ENCODE results near the gene LMNTD1. TPM values are rescaled to one million over a fixed set of nuclear protein-coding genes. Genes with fewer than 3 reads are reported as not detected.

Gene LMNTD1
- total and polyA plus RNA-seq, 10 of the 15 experiments (the other 5 are each of a cell fraction or from before 2014, with no cell fraction given), result not detected

- DNase-seq (ENCODE audit: low read depth, low spot score) (no peak), FAIRE-seq (no peak), ATAC-seq (no peak)
- H3K9ac ChIP-seq (ENCODE audit: control insufficient read depth, insufficient read depth, low read length), result no peak overlapping the region
- no peaks in the 10 kb centered on the region for H3K79me2 ChIP-seq (ENCODE audit: control insufficient read depth, insufficient read depth, low read length)
- in situ Hi-C loops (cut with MboI) (no loop called here), intact Hi-C loops (cut with micrococcal nuclease; ENCODE audit: unreplicated experiment) (no loop called here)
- 51% methylated on average over 4 of the region's 4 CpGs for WGBS (ENCODE audit: insufficient coverage, insufficient replicate concordance, low lambda C conversion rate, missing lambda C conversion rate)
- H3K36me3 ChIP-seq (ENCODE audit: control insufficient read depth in 2 of 2, insufficient read depth in 2 of 2, low read length in 1 of 2), result no peaks in the 10 kb centered on the region
- no peak overlapping the region for H2AFZ ChIP-seq (ENCODE audit: control insufficient read depth, low read depth, low read length)
- no peak overlapping the region for H3K4me3 ChIP-seq
- ChIA-PET POLR2A (no interaction called here), CTCF (no interaction called here), SMC1A (ENCODE audit: uncharacterized antibody, unreplicated experiment) (no interaction called here), RAD21 (ENCODE audit: unreplicated experiment) (no interaction called here)
- no peaks in the 10 kb centered on the region for H3K4me1 ChIP-seq (ENCODE audit: control insufficient read depth, insufficient read depth, low read length)
- no peak overlapping the region for H3K4me2 ChIP-seq (ENCODE audit: control insufficient read depth, insufficient read depth)
- no peak overlapping the region for H3K27ac ChIP-seq (ENCODE audit: control insufficient read depth, insufficient read depth)
- no peaks in the 10 kb centered on the region for H3K9me3 ChIP-seq (replicated peaks; ENCODE audit: control insufficient read depth, insufficient read depth, low read length)
- no peaks in the 10 kb centered on the region; a peak in 1 of 4 replicates for H3K27me3 ChIP-seq (replicated peaks in 1 of 2; ENCODE audit: control insufficient read depth in 2 of 2, insufficient read depth in 2 of 2, low read length in 1 of 2)
- H4K20me1 ChIP-seq (ENCODE audit: control insufficient read depth, insufficient read depth), result no peaks in the 10 kb centered on the region
- no TSS peak for BruUV-seq (replicated peaks)
- TF ChIP-seq ASH2L (IDR thresholded peaks at IDR 0.05; ENCODE audit: borderline replicate concordance, low read depth), result no peak
- TF ChIP-seq ATF3 (IDR thresholded peaks at IDR 0.05; ENCODE audit: borderline replicate concordance, extremely low read depth, low read depth, low read length), result no peak
- no peak for TF ChIP-seq CREM (IDR thresholded peaks at IDR 0.05; ENCODE audit: low read depth)
- TF ChIP-seq MAX (IDR thresholded peaks at IDR 0.05; ENCODE audit: low read depth, low read length), result no peak
- TF ChIP-seq ETV6 (conservative IDR thresholded peaks at IDR 0.05 in 1 of 2, IDR thresholded peaks at IDR 0.05 in 1 of 2; ENCODE audit: borderline replicate concordance in 1 of 2, low read depth in 1 of 2), result no peak
- no peak for TF ChIP-seq PAX8 (IDR thresholded peaks at IDR 0.05)
- no peak for TF ChIP-seq YBX1 (IDR thresholded peaks at IDR 0.05)
- TF ChIP-seq REST (IDR thresholded peaks at IDR 0.05; ENCODE audit: low read depth, low read length), result no peak
- TF ChIP-seq ZBTB40 (IDR thresholded peaks at IDR 0.05; ENCODE audit: borderline replicate concordance), result no peak
- no peak for TF ChIP-seq CEBPB (IDR thresholded peaks at IDR 0.05; ENCODE audit: borderline replicate concordance in 1 of 2, low read depth in 2 of 2, low read length in 2 of 2)
- TF ChIP-seq NFXL1 (IDR thresholded peaks at IDR 0.05; ENCODE audit: borderline replicate concordance), result no peak
- TF ChIP-seq ZBED1 (IDR thresholded peaks at IDR 0.05; ENCODE audit: borderline replicate concordance), result no peak
- no peak for TF ChIP-seq TBL1XR1 (IDR thresholded peaks at IDR 0.05; ENCODE audit: low read depth, low read length)
- TF ChIP-seq IRF4 (IDR thresholded peaks at IDR 0.05; ENCODE audit: low read depth, low read length), result no peak
- no peak for TF ChIP-seq PBX3 (IDR thresholded peaks at IDR 0.05; ENCODE audit: insufficient replicate concordance, low read depth, low read length)
- TF ChIP-seq EED (IDR thresholded peaks at IDR 0.05; ENCODE audit: low read depth), result no peak
These were observed 90.1 kb downstream of the LMNTD1 start for GRCh38 chr12:25463005-25463404.

Data from GM12878 (cell line).